Stimulated activated effector memory CD8-positive, alpha-beta T cell treated with anti-CD3 and anti-CD28 coated beads, Interleukin-12 subunit alpha, Interleukin-12 subunit beta, amount 100 ng/mL, for 72 hours (primary cell): ENCODE data around the gene ANO7.
"Not testable (repeated sequence)": the region's sequence is repeated elsewhere in the genome, so short reads cannot be mapped to it uniquely, and the experiment has no call there.

Source experiments
- ATAC-seq: fragments of 150-1000 bp; cut with Tn5 transposase; 2 replicates; pipeline ENCODE4 v1.10.0; 2021
- DNase-seq, 2 donors: peaks; one replicate each; pipeline ENCODE4 v3.0.0; 2021 to 2022; ENCODE audit warnings: low spot score in 2 of 2
- H3K27ac Mint-ChIP-seq: one replicate; pipeline ENCODE4 v1.8.0; 2022; ENCODE audit warnings: mild to moderate bottlenecking, mixed read lengths
- H3K36me3 Mint-ChIP-seq: one replicate; pipeline ENCODE4 v1.8.0; 2022; ENCODE audit warnings: mild to moderate bottlenecking, mixed read lengths
- H3K4me1 Mint-ChIP-seq: one replicate; pipeline ENCODE4 v1.8.0; 2022; ENCODE audit warnings: mixed read lengths
- H3K4me3 Mint-ChIP-seq: one replicate; pipeline ENCODE4 v1.8.0; 2022; ENCODE audit warnings: mild to moderate bottlenecking, mixed read lengths
- H3K9me3 Mint-ChIP-seq: one replicate; pipeline ENCODE4 v1.8.0; 2022; ENCODE audit warnings: mixed read lengths

Gene ANO7

DNA sequence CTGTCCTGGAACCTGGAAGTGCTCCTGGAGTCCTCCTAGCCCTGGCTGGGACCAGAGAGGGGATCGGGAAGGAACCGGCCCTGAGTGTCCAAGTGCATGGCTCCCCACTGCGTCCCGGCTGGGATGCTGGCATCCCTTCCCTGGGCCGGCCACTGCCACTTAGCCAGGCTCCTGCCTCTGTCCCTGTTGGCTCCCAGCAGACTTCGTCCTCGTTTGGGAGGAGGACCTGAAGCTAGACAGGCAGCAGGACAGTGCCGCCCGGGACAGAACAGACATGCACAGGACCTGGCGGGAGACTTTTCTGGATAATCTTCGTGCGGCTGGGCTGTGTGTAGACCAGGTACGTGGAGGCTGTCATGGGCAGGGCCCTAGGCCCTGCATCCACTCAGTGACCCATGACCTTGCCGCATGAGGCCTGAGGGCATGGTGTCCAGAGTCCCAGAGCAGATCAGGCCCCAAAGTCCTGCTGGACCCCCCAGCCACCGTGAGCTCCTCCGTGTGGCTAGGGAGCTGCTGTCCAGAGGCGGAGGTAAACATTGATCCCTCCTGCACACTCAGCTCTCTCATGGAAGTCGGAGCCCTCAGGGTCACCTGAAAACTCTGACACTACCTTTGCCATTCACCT lies 7.1 kb downstream of the ANO7 start:
- ATAC-seq = no peak
- H3K36me3 Mint-ChIP-seq = no peaks in the 10 kb centered on the region
- no peak overlapping the region for H3K4me3 Mint-ChIP-seq
- no peaks in the 10 kb centered on the region for H3K9me3 Mint-ChIP-seq
- no peak for DNase-seq
- no peaks in the 10 kb centered on the region for H3K4me1 Mint-ChIP-seq
- H3K27ac Mint-ChIP-seq = no peak overlapping the region

DNA sequence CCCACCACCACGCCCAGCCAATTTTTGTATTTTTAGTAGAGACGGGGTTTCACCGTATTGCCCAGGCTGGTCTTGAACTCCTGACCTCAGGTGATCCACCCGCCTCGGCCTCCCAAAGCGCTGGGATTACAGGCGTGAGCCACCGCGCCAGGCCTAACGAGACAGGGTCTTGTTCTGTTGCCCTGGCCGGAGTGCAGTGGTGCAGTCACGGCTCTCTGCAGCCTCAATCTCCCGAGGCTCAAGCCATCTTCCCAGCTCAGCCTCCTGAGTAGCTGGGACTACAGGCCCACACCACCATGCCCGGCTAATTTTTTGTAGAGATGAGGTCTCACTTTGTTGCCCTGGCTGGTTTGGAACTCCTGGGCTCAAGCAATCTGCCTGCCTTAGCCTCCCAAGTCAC lies 8.8 kb downstream of the ANO7 start:
- not testable (repeated sequence) for ATAC-seq, DNase-seq, H3K9me3 Mint-ChIP-seq, H3K4me1 Mint-ChIP-seq, H3K4me3 Mint-ChIP-seq, H3K36me3 Mint-ChIP-seq, H3K27ac Mint-ChIP-seq

DNA sequence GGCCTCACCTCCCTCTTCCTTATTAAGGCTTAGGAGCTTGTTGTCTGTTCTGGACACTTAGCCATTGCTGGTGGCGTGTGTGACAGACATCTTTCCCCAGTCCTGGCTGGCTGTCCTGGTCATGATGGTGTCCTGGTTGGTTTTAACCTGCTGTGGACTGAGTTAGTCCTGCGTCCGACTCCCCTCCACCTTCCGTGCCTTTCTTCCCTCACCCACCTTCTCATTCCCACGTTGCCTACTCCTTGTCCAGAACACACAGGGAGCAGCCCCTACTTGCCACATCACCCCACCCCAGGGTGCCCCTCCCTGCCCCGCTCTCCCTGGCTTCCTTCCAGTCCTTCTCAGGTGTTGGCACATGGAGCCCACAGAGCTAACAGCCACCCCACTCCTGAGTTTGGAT lies 9.5 kb downstream of the ANO7 start:
- Mint-ChIP-seq H3K27ac (no peak overlapping the region), H3K4me3 (no peak overlapping the region), H3K4me1 (no peaks in the 10 kb centered on the region), H3K9me3 (no peaks in the 10 kb centered on the region), H3K36me3 (no peaks in the 10 kb centered on the region)
- DNase-seq = no peak
- no peak for ATAC-seq

DNA sequence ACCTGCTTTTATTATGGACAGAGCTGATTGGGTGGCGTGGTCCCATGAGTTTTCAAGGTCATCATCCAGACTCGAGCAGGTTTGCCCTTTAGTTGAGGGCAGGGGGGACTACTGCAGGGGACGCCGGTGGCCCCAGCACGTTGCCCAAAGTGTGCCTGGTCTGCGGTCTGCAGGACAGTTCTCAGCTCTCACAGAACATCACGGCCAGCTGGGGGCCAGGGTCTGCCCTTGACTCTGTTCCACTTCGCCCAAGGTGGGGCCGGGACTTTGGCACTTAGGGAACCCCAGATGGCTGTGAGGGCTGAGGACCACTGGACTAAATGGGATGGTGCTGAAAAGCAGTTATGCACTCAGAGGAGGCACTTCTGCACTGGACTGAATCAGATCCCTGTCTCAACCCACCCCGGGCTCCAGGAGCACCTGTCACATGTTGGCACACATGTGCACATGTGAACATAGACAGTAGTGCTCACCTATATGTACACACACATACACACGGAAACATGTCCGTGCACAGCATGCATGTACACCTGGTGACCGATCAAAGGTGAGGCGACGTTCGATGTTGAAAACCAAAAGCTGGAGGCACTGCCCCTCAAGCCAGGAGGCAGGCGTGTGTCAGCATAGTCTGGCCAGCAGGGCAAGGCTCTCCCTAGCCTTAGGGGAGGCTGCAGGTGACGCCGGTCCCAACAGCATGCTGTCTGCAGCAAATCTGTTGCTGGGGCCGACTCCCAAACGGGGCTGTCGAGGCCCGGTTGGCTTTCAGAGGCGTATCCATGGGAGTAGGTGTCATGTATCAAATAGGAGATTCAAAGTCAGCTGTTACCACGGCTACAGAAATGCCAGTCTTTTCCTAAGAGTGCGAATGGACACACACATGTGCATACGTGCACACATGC lies 10.2 kb downstream of the ANO7 start:
- no peak overlapping the region for H3K4me3 Mint-ChIP-seq
- H3K36me3 Mint-ChIP-seq = no peaks in the 10 kb centered on the region
- ATAC-seq (no peak), DNase-seq (no peak)
- H3K27ac Mint-ChIP-seq = no peak overlapping the region
- no peaks in the 10 kb centered on the region for H3K4me1 Mint-ChIP-seq
- no peaks in the 10 kb centered on the region for H3K9me3 Mint-ChIP-seq

DNA sequence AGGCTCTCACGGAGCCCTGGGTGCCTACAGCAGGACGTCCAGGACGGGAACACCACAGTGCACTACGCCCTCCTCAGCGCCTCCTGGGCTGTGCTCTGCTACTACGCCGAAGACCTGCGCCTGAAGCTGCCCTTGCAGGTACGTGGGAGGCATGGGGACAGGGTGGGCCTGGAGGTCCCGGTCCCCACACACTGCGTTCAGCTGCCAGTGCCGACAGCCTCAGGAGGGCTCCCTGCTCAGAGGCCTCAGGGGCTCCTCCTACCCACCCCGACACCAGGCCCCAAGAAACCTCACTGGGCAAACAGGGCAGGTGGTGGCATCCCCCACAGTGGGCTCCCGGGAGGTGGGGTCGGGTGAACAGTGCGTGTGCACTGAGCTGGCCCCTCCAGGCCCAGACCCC lies 10.8 kb downstream of the ANO7 start:
- no peaks in the 10 kb centered on the region for H3K4me1 Mint-ChIP-seq
- no peaks in the 10 kb centered on the region for H3K36me3 Mint-ChIP-seq
- DNase-seq (no peak), ATAC-seq (no peak)
- no peaks in the 10 kb centered on the region for H3K9me3 Mint-ChIP-seq
- H3K4me3 Mint-ChIP-seq = no peak overlapping the region
- H3K27ac Mint-ChIP-seq = no peak overlapping the region

DNA sequence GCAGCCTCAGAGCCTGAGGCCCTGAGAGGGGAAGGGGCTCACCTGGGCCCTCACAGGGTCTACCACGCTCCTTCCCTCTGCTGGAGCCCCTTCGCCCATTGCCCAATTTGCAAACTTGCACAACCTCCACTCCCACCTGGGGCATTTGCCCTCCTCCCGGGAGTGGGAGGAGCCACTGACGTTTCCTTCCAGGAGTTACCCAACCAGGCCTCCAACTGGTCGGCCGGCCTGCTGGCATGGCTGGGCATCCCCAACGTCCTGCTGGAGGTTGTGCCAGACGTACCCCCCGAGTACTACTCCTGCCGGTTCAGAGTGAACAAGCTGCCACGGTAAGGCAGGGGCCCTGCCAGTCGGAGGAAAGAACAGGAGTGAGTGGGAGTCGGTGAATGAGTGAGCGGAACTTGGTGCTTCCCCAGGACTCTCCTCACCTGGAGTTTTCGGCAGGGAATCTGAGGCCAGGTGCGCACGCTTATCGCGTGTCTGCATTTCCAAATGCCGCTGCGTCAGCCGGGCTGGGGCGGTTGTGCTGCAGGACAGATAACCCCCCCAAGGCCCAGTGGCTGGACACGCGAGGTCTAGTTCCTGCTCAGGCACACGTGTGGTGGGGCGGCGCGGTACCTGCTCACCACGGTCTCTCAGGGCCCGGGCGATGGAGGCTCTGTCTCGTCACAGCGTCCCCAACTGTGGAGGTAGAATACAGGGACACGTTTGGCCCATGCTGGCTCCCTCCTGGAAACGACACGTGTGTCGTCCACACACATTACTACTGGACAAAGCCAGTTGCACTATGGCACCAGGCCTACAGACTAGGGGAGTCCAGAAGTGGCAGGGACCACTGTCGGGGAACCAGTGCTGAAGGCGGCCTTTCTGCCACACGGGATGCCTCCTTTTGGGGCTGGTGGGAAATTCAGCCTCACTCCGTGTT lies 11.7 kb downstream of the ANO7 start:
- H3K27ac Mint-ChIP-seq = no peak overlapping the region
- H3K4me1 Mint-ChIP-seq = no peaks in the 10 kb centered on the region
- ATAC-seq (no peak), DNase-seq (no peak)
- H3K36me3 Mint-ChIP-seq = no peaks in the 10 kb centered on the region
- no peak overlapping the region for H3K4me3 Mint-ChIP-seq
- H3K9me3 Mint-ChIP-seq = no peaks in the 10 kb centered on the region

DNA sequence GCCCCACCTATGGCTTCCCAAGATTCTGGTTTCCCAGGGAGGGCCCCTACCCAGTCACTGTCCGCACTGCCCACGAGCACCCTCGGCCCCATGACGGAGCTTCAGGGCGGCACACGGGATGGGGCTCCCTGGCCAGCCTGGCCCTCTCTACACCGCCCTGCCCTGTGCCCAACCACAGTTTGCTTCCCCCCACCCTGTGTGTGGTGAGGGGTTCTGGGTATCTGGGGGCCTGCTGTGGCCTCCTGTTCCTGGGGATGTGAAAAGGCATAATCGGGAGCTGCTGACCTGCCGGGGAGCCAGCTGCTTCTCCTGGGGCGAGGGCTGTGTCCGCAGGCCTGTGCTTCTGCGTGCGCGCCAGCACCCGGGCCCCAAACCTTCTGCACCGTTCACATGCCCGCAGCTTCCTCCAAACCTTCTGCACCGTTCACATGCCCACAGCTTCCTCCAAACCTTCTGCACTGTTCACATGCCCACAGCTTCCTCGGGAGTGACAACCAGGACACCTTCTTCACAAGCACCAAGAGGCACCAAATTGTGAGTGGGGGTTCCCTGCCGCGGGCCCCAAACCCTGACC lies 12.4 kb downstream of the ANO7 start:
- no peak for DNase-seq
- no peak overlapping the region for H3K27ac Mint-ChIP-seq
- ATAC-seq = no peak
- no peak overlapping the region for H3K4me3 Mint-ChIP-seq
- no peaks in the 10 kb centered on the region for H3K36me3 Mint-ChIP-seq
- no peaks in the 10 kb centered on the region for H3K4me1 Mint-ChIP-seq
- H3K9me3 Mint-ChIP-seq = no peaks in the 10 kb centered on the region

DNA sequence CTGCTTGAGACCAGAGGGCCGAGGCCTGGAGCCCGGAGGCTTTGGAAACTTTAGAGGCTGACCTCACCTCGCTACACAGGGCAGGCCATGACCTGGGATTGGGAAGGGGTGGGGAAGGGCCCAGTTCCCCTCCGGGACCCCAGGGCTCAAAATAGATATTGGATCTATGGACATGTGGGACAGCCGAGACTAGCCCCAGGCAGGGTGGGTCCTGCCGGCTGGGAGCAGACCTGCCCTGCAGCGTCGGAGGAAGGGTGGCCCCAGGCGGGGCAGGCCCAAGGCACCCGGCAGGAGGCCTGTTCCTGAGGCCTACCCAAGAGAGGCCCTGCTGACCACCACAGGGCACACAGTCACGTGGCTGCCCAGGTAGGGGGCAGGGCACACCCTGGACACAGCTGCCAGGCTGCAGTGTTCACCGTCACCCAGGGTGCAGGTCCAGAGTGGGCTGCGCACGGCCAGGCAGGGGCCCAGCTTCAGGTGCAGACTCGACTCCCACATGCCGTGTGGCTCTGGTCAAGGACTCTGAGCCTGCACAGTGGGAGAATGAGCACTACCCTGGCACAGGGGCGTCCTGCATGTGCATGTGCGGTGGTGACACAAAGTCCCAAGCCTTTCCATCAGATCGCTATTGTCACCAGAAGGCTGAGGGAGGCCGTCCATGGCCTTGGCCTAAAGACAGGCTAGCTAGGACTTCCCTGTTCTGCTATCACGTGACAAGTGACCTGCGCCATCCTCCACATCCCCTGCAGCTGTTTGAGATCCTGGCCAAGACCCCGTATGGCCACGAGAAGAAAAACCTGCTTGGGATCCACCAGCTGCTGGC lies 13.2 kb downstream of the ANO7 start:
- H3K27ac Mint-ChIP-seq = no peak overlapping the region
- DNase-seq (no peak), ATAC-seq (no peak)
- no peaks in the 10 kb centered on the region for H3K36me3 Mint-ChIP-seq
- no peaks in the 10 kb centered on the region for H3K9me3 Mint-ChIP-seq
- no peak overlapping the region for H3K4me3 Mint-ChIP-seq
- no peaks in the 10 kb centered on the region for H3K4me1 Mint-ChIP-seq

DNA sequence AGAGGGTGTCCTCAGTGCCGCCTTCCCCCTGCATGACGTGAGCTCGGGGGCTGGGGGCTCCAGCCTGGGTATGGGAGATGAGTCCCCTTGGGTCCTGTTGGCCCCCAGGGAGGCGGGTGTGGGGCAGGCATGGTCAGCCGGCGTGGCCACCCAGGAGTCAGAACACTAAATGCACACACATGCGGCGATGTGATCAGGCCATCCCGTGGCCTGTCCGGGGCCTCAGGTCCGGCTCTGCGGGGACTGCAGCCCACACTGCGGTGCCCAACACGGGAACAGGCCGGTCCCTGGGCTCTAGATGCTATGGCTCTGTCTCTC lies 13.8 kb downstream of the ANO7 start:
- Mint-ChIP-seq H3K9me3 (no peaks in the 10 kb centered on the region), H3K27ac (no peak overlapping the region), H3K4me1 (no peaks in the 10 kb centered on the region), H3K4me3 (no peak overlapping the region), H3K36me3 (no peaks in the 10 kb centered on the region)
- ATAC-seq (no peak), DNase-seq (no peak)

DNA sequence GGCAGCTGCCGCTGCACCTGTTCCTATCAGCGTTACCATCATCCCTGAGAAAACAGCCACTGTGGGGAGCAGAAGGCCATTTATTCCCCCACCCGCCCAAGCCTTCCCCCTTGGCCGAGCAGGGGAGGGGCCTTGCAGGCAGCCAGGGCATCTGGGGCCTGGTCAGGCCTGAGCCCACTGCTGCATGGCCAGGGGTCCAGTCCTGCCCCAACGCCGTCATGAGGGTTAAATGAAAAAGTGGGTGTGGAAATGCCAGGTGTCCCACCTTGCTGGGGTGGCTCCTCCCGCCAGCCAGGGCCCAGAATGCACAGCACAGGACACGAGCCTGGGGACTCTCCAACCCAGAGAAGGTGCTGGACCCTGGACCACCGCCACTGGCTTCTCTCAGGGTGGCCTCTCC lies 14.2 kb downstream of the ANO7 start:
- ATAC-seq (no peak), DNase-seq (no peak)
- Mint-ChIP-seq H3K4me1 (no peaks in the 10 kb centered on the region), H3K27ac (no peak overlapping the region), H3K4me3 (no peak overlapping the region), H3K36me3 (no peaks in the 10 kb centered on the region), H3K9me3 (no peaks in the 10 kb centered on the region)

DNA sequence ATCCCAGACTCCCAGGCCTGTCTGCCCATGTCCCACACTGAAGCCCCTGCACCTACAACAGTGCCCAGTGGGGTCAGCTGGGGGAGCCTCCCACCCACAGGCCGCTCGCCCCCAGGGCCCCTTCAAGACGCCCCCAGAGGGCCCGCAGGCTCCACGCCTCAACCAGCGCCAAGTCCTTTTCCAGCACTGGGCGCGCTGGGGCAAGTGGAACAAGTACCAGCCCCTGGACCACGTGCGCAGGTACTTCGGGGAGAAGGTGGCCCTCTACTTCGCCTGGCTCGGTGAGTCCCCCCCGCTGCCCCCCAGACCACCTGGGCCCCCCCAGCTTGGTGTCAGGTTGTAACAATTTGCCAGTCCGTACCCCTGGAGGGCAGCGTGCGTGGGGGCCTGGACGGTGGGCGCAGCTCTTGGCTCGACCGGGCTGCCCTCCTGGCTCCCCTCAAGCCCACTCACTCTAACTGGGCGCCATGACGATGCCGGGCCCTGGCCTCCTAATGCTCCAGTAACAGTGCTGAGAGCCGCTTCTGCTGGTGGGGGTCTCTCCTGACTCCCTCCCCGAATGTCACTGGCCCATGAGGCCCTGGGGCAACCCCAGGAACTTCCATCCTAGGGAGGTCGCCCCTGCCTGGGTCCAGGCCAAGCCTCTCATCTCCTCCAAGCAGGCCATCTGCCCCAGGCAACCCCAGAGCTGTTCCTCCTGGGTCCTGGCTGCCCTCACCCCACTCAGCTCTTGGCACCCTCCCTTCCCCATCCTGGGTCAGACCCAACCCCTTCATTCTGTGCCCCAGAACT lies 14.9 kb downstream of the ANO7 start:
- no peaks in the 10 kb centered on the region for H3K36me3 Mint-ChIP-seq
- no peaks in the 10 kb centered on the region for H3K4me1 Mint-ChIP-seq
- ATAC-seq (no peak), DNase-seq (no peak)
- H3K4me3 Mint-ChIP-seq = no peak overlapping the region
- no peaks in the 10 kb centered on the region for H3K9me3 Mint-ChIP-seq
- H3K27ac Mint-ChIP-seq = no peak overlapping the region

DNA sequence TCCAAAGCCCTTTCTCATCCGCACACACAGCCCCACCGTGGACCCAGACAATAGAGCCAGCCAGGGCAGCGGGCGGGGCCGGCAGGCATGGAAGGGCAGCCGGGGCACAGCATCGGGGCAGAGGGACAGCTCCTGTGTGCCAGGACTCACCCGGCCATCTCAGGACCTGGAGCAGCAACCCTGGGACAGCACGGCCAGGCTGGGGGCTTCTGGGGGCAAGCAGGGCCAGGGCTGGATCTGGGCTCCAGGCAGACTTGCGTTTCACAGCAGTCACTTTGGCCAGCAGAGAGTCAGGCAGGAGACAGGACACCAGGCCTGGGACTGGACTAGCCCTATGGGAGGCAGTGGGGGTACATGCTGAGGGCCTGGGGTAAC lies 15.5 kb downstream of the ANO7 start:
- Mint-ChIP-seq H3K36me3 (no peaks in the 10 kb centered on the region), H3K4me1 (no peaks in the 10 kb centered on the region), H3K4me3 (no peak overlapping the region), H3K27ac (no peak overlapping the region), H3K9me3 (no peaks in the 10 kb centered on the region)
- DNase-seq (no peak), ATAC-seq (no peak)

DNA sequence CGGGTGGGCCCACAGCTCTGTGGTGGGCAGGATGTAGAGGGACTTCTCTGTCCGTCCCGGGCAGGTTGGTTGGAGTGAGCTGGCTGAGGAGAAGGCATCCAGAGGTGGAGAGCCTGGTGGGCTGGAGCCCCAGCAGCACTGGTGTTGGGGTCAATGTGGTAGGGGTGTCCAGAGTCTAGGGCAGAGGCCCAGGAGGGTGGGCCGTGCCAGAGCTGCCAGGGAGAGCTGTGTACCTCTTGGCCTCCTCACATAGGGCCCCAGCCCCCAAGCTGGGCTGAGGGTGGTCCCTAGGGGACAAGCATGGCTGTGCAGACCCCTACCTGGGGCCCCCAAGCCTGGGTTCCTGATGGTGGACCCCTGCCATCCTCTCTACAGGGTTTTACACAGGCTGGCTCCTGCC lies 16.0 kb downstream of the ANO7 start:
- H3K4me3 Mint-ChIP-seq = no peak overlapping the region
- peak overlapping the region; percentile 37 for H3K27ac Mint-ChIP-seq
- no peak for DNase-seq
- ATAC-seq = no peak
- no peaks in the 10 kb centered on the region for H3K4me1 Mint-ChIP-seq
- no peaks in the 10 kb centered on the region for H3K36me3 Mint-ChIP-seq
- no peaks in the 10 kb centered on the region for H3K9me3 Mint-ChIP-seq

DNA sequence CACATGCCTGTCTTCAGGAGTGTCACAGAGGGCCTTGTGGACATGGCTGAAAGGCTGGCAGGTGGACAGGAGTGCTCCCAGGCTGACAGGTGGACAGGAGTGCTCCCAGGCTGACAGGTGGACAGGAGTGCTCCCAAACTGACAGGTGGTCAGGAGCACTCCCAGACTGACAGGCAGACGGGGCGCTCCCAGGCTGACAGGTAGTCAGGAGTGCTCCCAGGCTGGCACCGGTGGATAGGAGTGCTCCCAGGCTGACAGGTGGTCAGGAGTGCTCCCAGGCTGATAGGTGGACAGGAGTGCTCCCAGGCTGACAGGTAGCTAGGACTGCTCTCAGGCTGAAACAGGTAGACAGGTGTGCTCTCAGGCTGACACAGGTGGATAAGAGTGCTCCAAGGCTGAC lies 16.6 kb downstream of the ANO7 start:
- no peaks in the 10 kb centered on the region for H3K4me1 Mint-ChIP-seq
- no peak overlapping the region for H3K4me3 Mint-ChIP-seq
- DNase-seq = no peak
- no peaks in the 10 kb centered on the region for H3K36me3 Mint-ChIP-seq
- no peaks in the 10 kb centered on the region for H3K9me3 Mint-ChIP-seq
- H3K27ac Mint-ChIP-seq = peak overlapping the region; percentile 37
- ATAC-seq = no peak
